Left renal pelvis (tissue), 4 donors: ENCODE measurements around the gene ZNF638. TPM values are rescaled to one million over a fixed set of nuclear protein-coding genes. Genes with fewer than 3 reads are reported as not detected.

Source experiments
- DNase-seq, 4 donors: peaks; one replicate each; pipeline ENCODE4 v3.0.0-alpha.2; 2013; ENCODE audit warnings: low read depth in 4 of 4, low spot score in 3 of 4
- polyA plus RNA-seq, 4 donors: library from polyadenylated mRNA; unstranded; fragments of 120-200 nt; gene quantifications; one replicate each; pipeline ENCODE4 v1.2.1, GENCODE V29; 2013; ENCODE audit not compliant: insufficient read length in 4 of 4

The ZNF638 gene
- polyA plus RNA-seq, 4 donors: 138 to 229 (median 222) TPM

DNA sequence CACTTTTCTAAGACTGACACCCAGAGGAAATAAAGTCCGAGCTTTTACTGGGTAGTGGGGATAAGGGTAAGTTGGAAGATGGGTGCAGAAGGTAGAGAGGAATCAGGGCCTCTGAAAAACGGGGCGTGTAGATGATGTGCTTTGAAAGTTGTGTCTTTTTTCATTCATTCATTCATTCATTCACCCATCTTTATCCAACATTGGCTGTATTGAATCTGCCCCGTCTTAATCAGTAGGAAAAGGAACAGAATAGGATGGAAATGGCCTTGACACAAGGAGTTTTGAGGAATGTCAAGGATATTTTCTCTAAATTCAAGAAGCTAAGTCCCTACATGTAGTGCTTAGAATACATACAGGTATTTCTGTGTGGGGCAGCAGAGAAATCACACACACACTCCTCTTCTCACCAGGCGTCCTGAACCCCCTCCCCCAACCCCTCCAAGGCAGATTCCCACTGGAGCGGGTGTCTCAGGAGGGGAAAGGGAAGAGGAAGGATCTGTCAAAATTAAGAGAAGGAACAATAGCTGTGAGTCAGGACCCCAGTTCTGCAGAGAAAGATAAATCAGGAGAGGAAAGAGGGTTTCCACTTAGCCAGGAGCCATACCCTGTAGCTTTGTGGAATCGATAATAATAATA is 135.7 kb downstream of the ZNF638 start:
- DNase-seq: no peak

DNA sequence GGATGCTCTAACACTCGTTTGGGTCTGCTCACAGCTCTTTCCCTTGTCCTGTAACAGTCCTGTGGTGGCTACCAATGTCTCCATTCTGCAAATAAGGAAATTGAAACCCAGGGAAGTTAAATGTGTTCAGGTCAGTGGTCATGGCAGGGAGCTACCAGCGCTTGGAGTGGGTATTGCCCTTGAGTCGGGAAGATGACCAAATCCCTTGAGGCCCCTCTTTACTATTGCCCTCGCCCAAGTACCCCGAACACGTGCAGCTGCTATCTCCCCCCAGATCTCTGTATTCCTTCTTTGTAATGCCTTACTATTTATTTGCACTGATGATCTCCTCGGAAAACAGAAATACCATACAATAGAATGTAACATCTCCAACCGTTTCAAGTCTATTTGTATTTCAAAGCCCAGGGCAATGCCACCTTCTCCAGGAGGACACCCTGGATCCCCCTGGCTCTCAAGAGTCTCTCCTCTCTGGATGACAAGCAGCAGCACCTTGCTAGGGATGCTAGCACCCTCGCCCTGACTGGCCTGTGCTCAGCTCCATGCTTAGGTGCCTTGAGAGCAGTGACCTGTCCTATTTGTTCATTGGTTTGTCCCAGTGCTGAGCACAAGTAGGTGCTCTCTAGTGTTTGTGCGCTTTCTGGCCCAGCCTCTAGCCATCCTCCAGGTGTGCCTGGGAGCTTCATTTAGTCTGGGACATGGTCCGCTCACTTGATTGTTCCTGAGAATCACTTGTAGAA is 136.9 kb downstream of the ZNF638 start:
- DNase-seq: no peak

DNA sequence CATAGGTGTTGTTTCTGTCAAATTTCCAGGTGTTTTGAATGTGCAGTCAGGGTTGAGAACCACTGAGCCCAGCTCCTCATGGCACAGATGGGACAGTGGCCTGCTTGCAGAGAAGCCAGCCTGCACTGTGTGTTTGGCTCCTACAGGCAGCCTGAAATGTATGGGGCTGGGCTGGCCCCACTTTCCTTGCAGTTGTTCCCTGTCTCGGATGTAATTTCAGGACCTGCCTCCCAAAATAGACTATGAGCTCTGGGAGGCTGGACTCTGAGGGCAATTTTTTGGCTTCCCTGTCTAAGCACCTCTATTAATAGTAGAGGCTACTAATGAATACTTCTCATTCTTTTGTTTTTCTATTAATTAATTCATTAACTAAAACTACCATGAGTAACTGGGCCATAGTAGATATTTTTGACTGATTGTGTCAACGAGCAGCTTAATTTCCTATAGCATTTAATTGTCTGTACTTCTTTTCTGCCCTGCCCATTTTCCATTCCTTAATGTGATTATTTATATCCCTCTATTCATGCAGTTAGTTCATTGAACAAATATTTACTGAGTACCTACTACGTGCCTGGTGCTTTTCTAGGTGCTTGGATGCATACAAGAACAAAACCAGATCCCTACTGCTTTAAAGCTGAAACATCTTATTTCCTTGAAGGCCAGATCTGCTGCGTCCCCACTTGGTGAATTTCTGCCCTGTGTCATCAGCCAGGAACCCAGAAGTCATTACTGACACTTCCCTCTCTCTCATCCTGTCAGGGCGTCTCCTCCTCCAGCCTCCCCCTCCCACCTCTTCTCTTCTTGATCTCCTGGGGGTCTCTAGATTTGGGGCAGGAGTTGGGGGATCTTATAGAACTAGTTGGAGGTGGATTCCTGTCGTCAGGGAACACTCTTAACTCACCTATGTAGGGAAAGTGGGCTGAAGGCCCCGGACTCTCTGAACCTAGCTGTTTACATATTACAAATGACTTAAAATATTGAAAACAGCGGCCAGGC is 138.1 kb downstream of the ZNF638 start:
- DNase-seq: no peak

DNA sequence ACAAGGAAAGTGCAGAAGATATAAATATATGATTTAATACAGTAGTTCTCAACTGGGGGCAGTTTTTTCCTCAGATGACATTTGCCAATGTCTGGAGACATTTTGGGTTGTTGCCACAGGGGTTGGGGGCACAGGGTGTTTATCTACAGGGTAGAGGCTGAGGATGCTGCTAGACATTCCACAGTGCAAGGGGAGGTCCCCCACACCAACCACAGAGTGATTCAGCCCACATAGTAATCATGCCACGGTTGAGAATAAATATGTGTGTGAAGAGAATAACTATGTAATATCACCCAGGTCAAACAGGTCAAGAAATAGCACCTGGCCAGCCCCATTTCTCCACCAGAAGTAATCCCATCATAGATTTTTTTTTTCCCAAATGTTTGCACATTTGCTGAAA is 139.7 kb downstream of the ZNF638 start:
- no peak for DNase-seq

DNA sequence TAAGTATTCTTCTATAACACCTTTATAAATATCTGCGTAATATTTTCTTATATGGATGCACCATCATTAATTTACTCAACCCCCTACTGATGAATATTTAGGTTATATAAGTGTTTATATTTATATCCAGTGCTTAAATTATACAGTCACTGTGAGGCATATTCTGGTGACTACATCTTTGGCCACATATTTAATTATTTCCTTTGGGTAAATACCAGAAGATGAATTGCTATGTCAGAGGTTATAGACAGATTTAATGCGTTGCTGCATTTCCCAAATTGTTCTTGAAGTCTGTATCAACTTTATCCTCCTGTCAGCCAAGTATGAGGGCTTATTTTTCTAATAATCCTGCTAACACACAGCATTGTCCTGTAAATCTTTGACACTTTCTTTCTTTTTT is 140.4 kb downstream of the ZNF638 start:
- DNase-seq: no peak

DNA sequence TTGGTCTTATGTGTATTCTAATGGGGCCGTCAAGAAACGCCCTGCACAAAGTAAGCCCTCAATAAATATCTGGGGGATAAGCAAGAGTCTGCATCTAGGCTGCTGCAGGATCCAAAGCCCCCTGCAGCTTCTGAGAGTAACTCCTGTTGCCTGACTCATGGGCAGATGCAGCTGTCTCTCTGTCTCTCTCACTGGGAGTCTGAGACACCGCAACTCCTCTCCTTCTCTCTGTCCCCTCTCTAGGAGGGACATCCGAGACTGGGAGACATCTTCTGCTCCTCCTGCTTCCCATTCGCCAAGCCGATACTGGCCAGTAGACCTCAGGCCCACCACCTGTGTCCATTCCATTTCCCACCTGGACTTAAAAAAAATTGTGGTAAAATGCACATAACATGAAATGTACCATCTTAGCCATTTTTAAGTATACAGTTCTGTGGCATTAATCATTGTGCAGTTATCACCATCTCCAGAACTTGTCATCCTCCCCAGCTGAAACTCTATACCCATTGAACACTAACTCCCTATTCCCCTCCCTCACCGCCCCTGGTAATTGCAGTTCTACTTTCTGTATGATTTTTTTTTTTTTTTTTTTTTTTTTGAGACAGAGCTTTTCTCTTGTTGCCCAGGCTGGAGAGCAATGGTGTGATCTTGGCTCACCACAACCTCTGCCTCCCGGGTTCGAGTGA is 141.9 kb downstream of the ZNF638 start:
- no peak for DNase-seq

DNA sequence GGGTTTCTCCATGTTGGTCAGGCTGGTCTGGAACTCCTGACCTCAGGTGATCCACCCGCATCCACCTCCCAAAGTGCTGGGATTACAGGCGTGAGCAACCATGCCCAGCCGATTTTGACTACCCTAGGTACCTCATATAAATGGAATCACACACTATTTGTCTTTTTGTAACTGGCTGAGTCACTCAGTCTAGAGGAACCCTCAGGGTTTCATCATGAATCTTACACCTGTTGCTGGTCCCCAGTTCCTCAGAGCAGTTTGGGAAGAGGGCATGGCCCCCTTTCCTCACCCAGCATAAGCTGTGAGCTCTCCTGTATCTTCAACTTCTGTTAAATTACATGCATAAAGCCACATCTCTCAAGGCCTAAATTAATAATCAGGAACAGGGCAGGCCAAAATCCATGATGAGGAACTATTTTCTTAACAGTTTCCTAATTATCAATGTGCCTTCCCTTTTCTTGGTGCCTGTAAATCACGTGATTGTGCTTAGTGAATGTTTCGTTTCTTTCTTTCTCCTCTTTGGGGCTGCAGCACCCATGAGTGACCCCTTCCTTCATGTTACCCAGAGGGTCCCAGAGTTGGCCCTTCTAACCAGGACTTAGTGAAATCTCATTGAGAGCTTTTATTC is 142.6 kb downstream of the ZNF638 start:
- DNase-seq: no peak

DNA sequence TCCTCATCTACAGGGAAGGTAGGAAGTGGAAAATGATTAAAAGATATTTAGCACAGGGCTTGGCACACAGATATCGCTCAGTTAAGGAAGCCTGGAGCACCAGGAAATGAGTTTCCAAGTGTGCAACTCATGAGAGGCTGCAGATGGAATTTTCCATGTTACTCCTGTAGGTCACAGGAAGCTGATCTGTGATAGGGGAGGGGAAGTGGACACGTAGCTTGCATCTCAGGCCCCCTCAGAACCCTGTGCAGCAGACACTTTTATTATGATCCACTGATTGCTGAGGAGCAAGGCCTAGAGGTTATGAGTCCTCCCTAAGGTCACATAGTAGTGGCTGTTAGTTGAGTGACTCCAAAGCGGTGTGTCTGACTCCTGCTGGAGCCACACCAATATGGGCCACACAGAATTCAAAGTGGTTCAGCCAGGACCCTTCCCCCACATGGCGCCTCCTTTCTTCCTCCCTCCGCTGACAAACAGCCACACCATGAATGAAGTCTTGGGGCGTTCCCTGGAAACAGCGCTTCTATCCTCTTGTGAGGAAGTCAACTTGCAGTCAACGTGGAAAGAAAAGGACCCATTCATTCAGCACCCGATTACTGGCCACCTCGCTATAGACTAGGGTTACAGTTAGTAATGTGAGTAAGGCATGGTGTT is 143.3 kb downstream of the ZNF638 start:
- no peak for DNase-seq

DNA sequence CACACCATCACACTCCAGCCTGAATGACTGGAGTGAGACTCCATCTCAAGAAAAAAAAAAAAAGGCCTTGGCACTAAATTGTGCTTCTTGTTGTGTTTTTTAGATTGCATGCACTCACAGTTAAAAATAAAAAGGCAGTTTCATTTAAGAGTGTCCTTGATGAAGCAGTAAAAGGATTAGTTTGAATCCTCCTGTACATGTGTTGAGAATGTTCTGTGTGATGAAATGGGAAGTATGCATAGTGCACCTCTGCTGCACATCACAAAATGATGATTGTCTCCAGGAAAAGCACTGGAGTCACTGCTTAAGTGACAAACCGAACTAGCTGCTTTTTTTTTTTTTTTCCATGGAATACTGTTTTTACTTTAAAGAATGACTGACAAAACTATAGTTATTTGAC is 144.9 kb downstream of the ZNF638 start:
- no peak for DNase-seq

DNA sequence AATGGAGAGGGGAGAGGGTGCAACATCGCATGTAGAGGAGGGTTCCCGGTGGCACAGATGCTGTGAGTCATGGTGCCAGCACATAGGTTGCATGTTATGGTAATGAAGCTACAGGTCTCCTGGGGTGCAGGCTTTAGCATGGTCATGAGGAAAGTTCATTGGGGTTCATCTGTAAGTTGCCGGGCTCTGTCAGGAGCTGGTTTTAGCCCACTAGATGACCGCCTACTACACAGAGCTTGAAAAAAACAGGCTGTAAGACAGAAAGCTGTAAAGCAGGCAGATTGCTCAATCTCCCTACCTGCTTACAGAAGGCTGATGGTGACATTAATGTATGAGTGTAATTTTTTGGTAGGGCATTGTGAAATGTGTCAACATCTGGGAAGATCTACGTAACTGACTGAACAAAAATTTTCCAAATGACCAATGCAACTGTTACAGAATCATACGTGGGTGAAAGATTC is 145.7 kb downstream of the ZNF638 start:
- DNase-seq: no peak

DNA sequence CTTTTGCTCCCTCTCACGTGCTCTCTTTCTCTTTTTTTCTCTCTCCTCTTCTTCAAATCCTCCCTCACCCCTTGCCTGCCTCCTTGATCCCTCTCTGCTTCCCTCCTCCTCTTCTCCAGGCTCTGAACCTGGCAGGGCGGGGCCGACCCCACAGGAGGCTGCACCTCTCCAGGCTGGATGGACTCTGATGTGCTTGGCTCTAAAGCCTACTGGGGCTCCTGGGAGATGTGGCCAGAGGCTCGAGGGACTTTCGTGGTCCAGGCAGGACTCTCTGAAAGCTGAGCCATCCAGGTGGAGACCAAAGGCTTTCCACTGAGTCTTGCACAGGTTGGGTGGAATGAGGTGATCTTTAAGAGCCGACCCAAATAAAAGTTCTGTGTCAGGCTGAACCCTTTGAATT is 147.2 kb downstream of the ZNF638 start:
- DNase-seq: no peak

DNA sequence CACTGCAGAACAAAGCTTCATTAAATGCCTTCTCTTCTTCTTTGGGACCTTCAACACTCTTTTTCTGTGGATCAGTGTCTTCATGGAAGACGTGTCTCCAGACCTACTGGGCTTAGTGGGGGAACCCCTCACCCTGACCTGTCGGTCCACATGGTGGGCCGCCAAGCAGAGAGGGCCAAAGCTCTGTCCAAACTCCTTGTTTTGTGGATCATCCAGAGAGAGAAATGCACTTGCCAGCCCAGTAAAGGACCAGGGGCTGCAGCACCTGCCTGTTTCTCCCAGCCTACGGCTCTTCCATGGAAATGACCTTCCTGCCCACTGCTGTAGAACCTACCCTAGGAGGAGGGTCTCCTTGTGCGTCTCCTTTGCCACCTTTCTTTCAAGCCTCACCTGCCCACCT is 147.7 kb downstream of the ZNF638 start:
- no peak for DNase-seq

DNA sequence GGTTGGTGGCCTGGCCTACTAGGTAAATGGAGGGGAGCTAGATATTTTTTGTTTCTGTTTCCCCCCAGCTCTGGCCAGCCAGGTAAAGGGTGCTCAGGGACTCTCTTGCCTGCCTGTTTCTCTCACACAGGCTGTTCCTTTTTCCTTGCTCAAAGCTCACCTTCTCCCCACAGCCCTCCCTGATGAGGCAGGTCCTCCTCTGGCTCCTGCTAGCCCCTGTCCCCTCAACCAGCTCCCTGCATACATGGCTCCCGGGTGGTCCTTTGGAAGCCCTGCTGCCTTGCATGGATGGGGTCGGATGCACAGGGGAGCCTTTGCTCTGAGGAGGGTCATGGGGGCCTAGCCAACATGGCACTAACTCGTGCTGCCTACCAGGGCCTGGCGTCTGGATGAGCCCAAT is 149.5 kb downstream of the ZNF638 start:
- DNase-seq: no peak

DNA sequence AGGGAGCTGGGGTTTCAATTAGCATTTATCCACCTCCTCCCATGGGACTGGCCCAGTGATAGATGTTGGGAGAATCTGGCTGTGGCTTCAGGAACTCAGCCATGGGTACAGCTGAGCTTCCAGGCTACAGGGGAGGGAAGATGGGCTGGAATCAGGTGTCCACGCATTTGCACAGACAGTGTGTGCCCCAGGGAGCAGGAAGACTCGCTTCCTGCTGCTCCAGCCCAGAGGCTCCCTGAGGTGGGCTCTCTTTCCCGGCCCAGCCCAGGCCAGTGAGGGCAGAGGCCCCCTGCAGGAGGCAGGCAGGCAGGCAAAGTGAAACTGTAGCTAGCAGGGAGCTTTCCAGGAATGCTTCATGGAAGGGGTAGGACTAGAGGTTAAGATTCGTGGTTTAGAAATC is 150.5 kb downstream of the ZNF638 start:
- DNase-seq: no peak

DNA sequence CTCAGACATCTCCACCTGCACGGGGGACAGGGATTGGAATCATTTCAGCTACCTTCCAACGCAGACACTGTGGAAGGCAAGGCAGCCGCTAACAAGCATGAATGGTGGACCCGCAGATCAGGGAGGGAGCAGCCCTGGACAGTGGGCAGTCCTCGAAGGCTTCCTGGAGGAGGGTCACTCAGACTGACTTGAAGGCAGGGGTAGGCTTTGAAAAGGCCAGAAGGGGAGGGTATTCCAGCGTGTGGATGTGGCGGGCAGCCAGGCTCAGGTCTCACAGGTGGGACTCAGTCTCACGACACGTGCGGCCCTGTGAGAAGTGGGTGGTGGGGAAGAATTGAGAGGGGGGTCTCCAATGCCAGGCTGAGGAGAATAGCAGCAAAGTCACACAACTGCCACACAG is 151.7 kb downstream of the ZNF638 start:
- DNase-seq: no peak

DNA sequence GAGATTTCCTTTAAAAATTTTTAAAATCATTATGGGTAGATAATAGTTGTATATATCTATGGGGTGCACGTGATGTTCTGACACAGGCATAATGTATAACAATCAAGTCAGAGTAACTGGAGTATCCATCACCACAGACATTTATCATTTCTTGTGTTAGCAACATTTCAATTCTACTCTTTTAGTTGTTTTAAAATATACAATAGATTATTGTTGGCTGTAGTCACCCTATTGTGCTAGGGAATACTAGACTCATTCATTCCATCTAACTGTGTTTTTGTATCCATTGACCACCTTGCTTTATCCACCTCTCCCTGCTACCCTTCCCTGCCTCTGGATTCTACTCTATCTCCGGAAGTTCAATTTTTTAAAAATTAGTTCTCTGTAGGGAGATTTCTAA is 152.8 kb downstream of the ZNF638 start:
- DNase-seq: no peak
